K562 (cell line): ENCODE results near the gene EFNA5. TPM values are rescaled to one million over a fixed set of nuclear protein-coding genes. Genes with fewer than 3 reads are reported as not detected.
A peak's percentile ranks its signal among the peaks of the same experiment; 100 is the strongest.
"Not testable (repeated sequence)": the region's sequence is repeated elsewhere in the genome, so short reads cannot be mapped to it uniquely, and the experiment has no call there.

Experiments
- ATAC-seq: fragments of 200-7000 bp; cut with Tn5 transposase; 3 replicates; pipeline ENCODE4 v1.9.1; 2020; ENCODE audit warnings: moderate library complexity
- BruUV-seq: library from RNA; stranded (reverse); fragments of 400-500 nt; replicated peaks from 2 replicates; lab custom pipeline; 2021; lab: Mats Ljungman, UMichigan
- CTCF ChIA-PET: fragments of 300-600 bp; formaldehyde crosslinking; extraction: SDS; loops from one replicate; lab custom pipeline; 2021; ENCODE audit warnings: low intra/inter-chr PET ratio; lab: Yijun Ruan, JAX
- POLR2A ChIA-PET: fragments of 300-600, 350-650 bp; sonication (Branson Sonifier 250); formaldehyde crosslinking; extraction: SDS; loops from one replicate; lab custom pipeline; 2021; ENCODE audit warnings: antibody characterized with exemption, inconsistent platforms; lab: Yijun Ruan, JAX
- DNase-seq, 4 experiments: peaks; one replicate each; pipeline versions ENCODE4 v3.0.0 to v3.0.0-alpha.2; 2011 to 2018; ENCODE audit warnings: low spot score in 3 of 4, mixed read lengths in 3 of 4; ENCODE audit errors: extremely low read depth in 1 of 4
- FAIRE-seq: peaks from 2 replicates; lab custom pipeline; 2011; peaks lifted over from hg19 to GRCh38; lab: Jason Lieb, UNC
- H2AFZ ChIP-seq: 2 replicates; pipeline ENCODE4 v1.6.0; 2011; ENCODE audit warnings: low read depth, low read length, control low read depth, inconsistent platforms
- H3K27ac ChIP-seq: fragments of 200-600 bp; 3 replicates; pipeline ENCODE4 v1.8.0; 2011; ENCODE audit warnings: low read depth, mild to moderate bottlenecking, control low read depth, inconsistent platforms, low read length, moderate library complexity, mixed read lengths; ENCODE audit errors: extremely low read depth
- H3K27me3 ChIP-seq, 2 experiments: fragments of 300-600 bp in 1 of 2; 2 replicates in 1 of 2; 3 replicates in 1 of 2; pipeline versions ENCODE4 v1.6.0 to v1.8.0; 2011; ENCODE audit warnings: inconsistent platforms in 2 of 2, low read length in 2 of 2, mild to moderate bottlenecking in 1 of 2, mixed read lengths in 1 of 2, moderate library complexity in 1 of 2; ENCODE audit not compliant: control insufficient read depth in 2 of 2, insufficient read depth in 2 of 2
- H3K36me3 ChIP-seq: fragments of 300-600 bp; 3 replicates; pipeline ENCODE4 v1.8.0; 2011; ENCODE audit warnings: mild to moderate bottlenecking, low read length, inconsistent platforms; ENCODE audit not compliant: control insufficient read depth, insufficient read depth
- H3K4me1 ChIP-seq, 2 experiments: fragments of 200-600 bp in 1 of 2; replicated peaks in 1 of 2; 2 replicates in 1 of 2; 3 replicates in 1 of 2; pipeline versions ENCODE4 v1.5.1 to v1.8.0; 2011; ENCODE audit warnings: inconsistent platforms in 2 of 2, low read length in 2 of 2, mild to moderate bottlenecking in 1 of 2, mixed read lengths in 1 of 2, moderate library complexity in 1 of 2; ENCODE audit not compliant: control insufficient read depth in 2 of 2, insufficient read depth in 2 of 2
- H3K4me2 ChIP-seq: 2 replicates; pipeline ENCODE4 v1.6.1; 2011; ENCODE audit warnings: low read length, control low read depth, inconsistent platforms, mixed read lengths; ENCODE audit not compliant: insufficient read depth
- H3K4me3 ChIP-seq: fragments of 200-600 bp; sonication (generic), shearing (Covaris generic); 2 replicates; pipeline ENCODE4 v1.5.1; 2016; ENCODE audit warnings: control low read depth, inconsistent platforms
- H3K79me2 ChIP-seq: fragments of 200-600 bp; 3 replicates; pipeline ENCODE4 v1.8.0; 2011; ENCODE audit warnings: low read length, inconsistent platforms; ENCODE audit not compliant: control insufficient read depth, insufficient read depth
- H3K9ac ChIP-seq, 2 experiments: 2 replicates each; pipeline versions ENCODE4 v1.6.0 to v1.6.1; 2011; ENCODE audit warnings: low read depth in 2 of 2, low read length in 2 of 2, control low read depth in 1 of 2, inconsistent platforms in 1 of 2, mild to moderate bottlenecking in 1 of 2, mixed read lengths in 1 of 2; ENCODE audit not compliant: insufficient read depth in 1 of 2
- H3K9me1 ChIP-seq: one replicate; pipeline ENCODE4 v1.6.0; 2011; ENCODE audit warnings: inconsistent platforms, mild to moderate bottlenecking, low read length, moderate library complexity; ENCODE audit not compliant: control insufficient read depth, insufficient read depth
- H3K9me3 ChIP-seq: replicated peaks from 2 replicates; pipeline ENCODE4 v1.5.1; 2011; ENCODE audit warnings: low read depth, low read length, inconsistent platforms; ENCODE audit not compliant: control insufficient read depth, insufficient read depth
- H4K20me1 ChIP-seq: replicated peaks from 2 replicates; pipeline ENCODE4 v1.6.1; 2011; ENCODE audit warnings: low read length, inconsistent platforms, mixed read lengths; ENCODE audit not compliant: control insufficient read depth, insufficient read depth
- ETV6 ChIP-seq, 3 experiments: fragments of 150-350 bp in 1 of 3; sonication (generic) in 1 of 3; formaldehyde crosslinking in 1 of 3; IDR thresholded peaks; 2 replicates each; pipeline versions ENCODE4 v1.6.1 to v1.8.0; 2014 to 2022; ENCODE audit warnings: borderline replicate concordance in 2 of 3, low read depth in 2 of 3, antibody characterized with exemption in 1 of 3, low read length in 1 of 3, mild to moderate bottlenecking in 1 of 3, missing genetic modification reagents in 1 of 3
- FOXM1 ChIP-seq, 2 experiments: fragments of 450-650 bp in 1 of 2; sonication (generic) in 1 of 2; formaldehyde crosslinking in 1 of 2; IDR thresholded peaks; 2 replicates each; pipeline versions ENCODE4 v1.6.1 to v1.9.0; 2017 to 2022; ENCODE audit warnings: low read depth in 2 of 2, mild to moderate bottlenecking in 2 of 2, missing genetic modification reagents in 1 of 2, moderate library complexity in 1 of 2
- HDAC8 ChIP-seq: fragments of 450-650 bp; IDR thresholded peaks from 2 replicates; pipeline ENCODE4 v1.6.1; 2016; ENCODE audit warnings: mild to moderate bottlenecking, missing genetic modification characterization, moderate library complexity, missing compliant biosample characterization
- HNRNPK ChIP-seq: fragments of 200-400 bp; formaldehyde crosslinking; IDR thresholded peaks from one replicate; pipeline ENCODE4 v1.6.1; 2018; ENCODE audit warnings: mild to moderate bottlenecking, low read depth, low read length; ENCODE audit not compliant: poor library complexity, severe bottlenecking
- MAX ChIP-seq: sonication (generic); formaldehyde crosslinking; IDR thresholded peaks from 2 replicates; pipeline ENCODE4 v1.9.0; 2022; ENCODE audit warnings: mild to moderate bottlenecking, missing genetic modification reagents
- RHOXF2B ChIP-seq: fragments of 250-450 bp; sonication (Bioruptor Pico); conservative IDR thresholded peaks from 2 replicates; pipeline ENCODE4 v1.5.1; 2021
- SPI1 ChIP-seq: IDR thresholded peaks from 2 replicates; pipeline ENCODE4 v1.6.1; 2011; ENCODE audit warnings: low read depth, low read length, control low read depth, borderline replicate concordance
- USF1 ChIP-seq: sonication (generic); formaldehyde crosslinking; IDR thresholded peaks from 2 replicates; pipeline ENCODE4 v1.9.0; 2022; ENCODE audit warnings: mild to moderate bottlenecking, missing genetic modification reagents
- ZNF146 ChIP-seq: IDR thresholded peaks from one replicate; pipeline ENCODE4 v1.6.1; 2018; ENCODE audit warnings: missing compliant biosample characterization; ENCODE audit not compliant: unreplicated experiment
- ZNF175 ChIP-seq: fragments of 200-800 bp; sonication (Bioruptor generic); IDR thresholded peaks from 2 replicates; pipeline ENCODE4 v1.6.1; 2016; ENCODE audit warnings: low read depth, mild to moderate bottlenecking, missing genetic modification characterization, missing compliant biosample characterization
- WGBS: fragments of 100-300 bp; shearing (Covaris generic); methylation state at CpG from one replicate; pipeline ENCODE4 v1.1.6; 2016; ENCODE audit warnings: low coverage, mixed read lengths; ENCODE audit not compliant: insufficient coverage; ENCODE audit errors: missing lambda C conversion rate; 5-methylcytosine and 5-hydroxymethylcytosine counted together
- in situ Hi-C: fragments of 300-500 bp; cut with MboI; formaldehyde crosslinking; loops from 4 replicates; pipeline ENCODE4 v1.15.0; 2018; ENCODE audit warnings: inconsistent platforms, mixed read lengths
- intact Hi-C: fragments of 100-400 bp; cut with micrococcal nuclease; formaldehyde crosslinking; loops from 2 replicates; pipeline ENCODE4 v1.14.2; 2022
- polyA plus RNA-seq, 8 experiments: library from polyadenylated mRNA; depleted of rRNA in 4 of 8; stranded (reverse) in 5 of 8; unstranded in 3 of 8; fragments of >200 nt; fragmentation: Nextera tagmentation in 2 of 8; fragmentation: Illumina TruSeq in 1 of 8; extraction: Ambion mirVana in 2 of 8; extraction: Trizol in 1 of 8; gene quantifications; 2 replicates each; pipeline versions ENCODE4 v1.2.1 to v1.2.3, GENCODE V29; 2011 to 2014; ENCODE audit warnings: inconsistent platforms in 1 of 8, missing spikeins in 1 of 8
- total RNA-seq, 7 experiments: library from RNA; depleted of rRNA in 6 of 7; stranded (reverse); fragments of >200 nt in 6 of 7; fragmentation: Illumina TruSeq in 2 of 7; extraction: Trizol in 2 of 7; gene quantifications; 2 replicates each; pipeline versions ENCODE4 v1.2.1 to v1.2.3, GENCODE V29; 2011 to 2021; ENCODE audit warnings: low replicate concordance in 1 of 7

EFNA5 gene
- total and polyA plus RNA-seq, 9 of the 15 experiments (the other 6 are each of a cell fraction or from before 2014, with no cell fraction given), result 0.20 TPM; not detected in 8

- CTCF ChIA-PET, ATAC-seq, POLR2A ChIA-PET, in situ Hi-C loops, H4K20me1 ChIP-seq, BruUV-seq, H2AFZ ChIP-seq, H3K4me2 ChIP-seq, FAIRE-seq, DNase-seq, H3K79me2 ChIP-seq, intact Hi-C loops, H3K4me1 ChIP-seq, H3K27me3 ChIP-seq, H3K36me3 ChIP-seq, H3K9me1 ChIP-seq, H3K27ac ChIP-seq, H3K9ac ChIP-seq, H3K4me3 ChIP-seq, H3K9me3 ChIP-seq: not testable (repeated sequence)
- 10% methylated on average over 3 of the region's 4 CpGs for WGBS
- TF ChIP-seq ZNF146 (CRISPR knock-in tag), result peak; percentile 8
Measured at GRCh38 chr5:107451827-107452226, 218.9 kb downstream of the EFNA5 start.

- no peak for FAIRE-seq
- no peak for DNase-seq
- H3K9me1 ChIP-seq, result no peaks in the 10 kb centered on the region
- BruUV-seq, result no TSS peak
- in situ Hi-C loops (no loop called here), intact Hi-C loops (no loop called here)
- H2AFZ ChIP-seq, result no peak overlapping the region
- no peak overlapping the region for H3K4me3 ChIP-seq
- H3K79me2 ChIP-seq, result no peaks in the 10 kb centered on the region
- H3K27ac ChIP-seq, result no peak overlapping the region
- H3K36me3 ChIP-seq, result no peaks in the 10 kb centered on the region
- no peak overlapping the region for H3K9ac ChIP-seq
- no peaks in the 10 kb centered on the region for H3K4me1 ChIP-seq
- ChIA-PET POLR2A (no interaction called here), CTCF (no interaction called here)
- no peaks in the 10 kb centered on the region for H3K9me3 ChIP-seq
- 0% methylated on average over 3 of the region's 3 CpGs for WGBS
- ATAC-seq, result no peak
- H3K4me2 ChIP-seq, result no peak overlapping the region
- no peaks in the 10 kb centered on the region for H4K20me1 ChIP-seq
- no peak for TF ChIP-seq HDAC8 (tag)
- no peak for TF ChIP-seq HNRNPK
- no peak for TF ChIP-seq SPI1
- no peak for TF ChIP-seq ZNF175 (CRISPR knock-in tag)
- no peak for TF ChIP-seq MAX (CRISPR knock-in tag)
- TF ChIP-seq RHOXF2B (CRISPR knock-in tag), result no peak
- no peak for TF ChIP-seq USF1
- no peak for TF ChIP-seq ETV6 (IDR thresholded peaks at IDR 0.05; ENCODE audit: borderline replicate concordance in 1 of 2, low read depth in 2 of 2, low read length in 1 of 2)
- no peak for TF ChIP-seq ETV6 (CRISPR knock-in tag; IDR thresholded peaks at IDR 0.05; ENCODE audit: borderline replicate concordance)
- TF ChIP-seq FOXM1 (IDR thresholded peaks at IDR 0.05; ENCODE audit: low read depth), result no peak
- TF ChIP-seq FOXM1 (CRISPR knock-in tag; IDR thresholded peaks at IDR 0.05; ENCODE audit: low read depth), result no peak
- H3K27me3 ChIP-seq, result no peaks in the 10 kb centered on the region
Measured at GRCh38 chr5:107451028-107451427, 219.7 kb downstream of the EFNA5 start.
